SK-N-MC (cell line): ENCODE results near the gene TSPAN5.

Experiments used
- EZH2 ChIP-seq: fragments of 200-600 bp; sonication (generic); IDR thresholded peaks from one replicate; pipeline ENCODE4 v1.6.1; 2017; ENCODE audit warnings: antibody characterized with exemption
- FOXP2 ChIP-seq: optimal IDR thresholded peaks from 2 replicates; pipeline ENCODE3; 2011; ENCODE audit warnings: mild to moderate bottlenecking, moderate library complexity; ENCODE audit not compliant: insufficient read depth; ENCODE audit errors: extremely low read length, control extremely low read depth
- POLR2AphosphoS5 ChIP-seq: IDR thresholded peaks from 2 replicates; pipeline ENCODE4 v1.6.1; 2012; ENCODE audit warnings: mild to moderate bottlenecking, low read depth, low read length, borderline replicate concordance

GRCh38 chr4:98609934-98610333 lies 48.5 kb downstream of the TSPAN5 start:
- TF ChIP-seq POLR2AphosphoS5 (no peak), EZH2 (no peak), FOXP2 (no peak)
